HG03175 (cell line): Measurements from ENCODE around the gene CELF3.

Experiments used
- ATAC-seq: cut with Tn5 transposase; IDR thresholded peaks from one replicate; pipeline ENCODE4 v1.9.1; 2021; ENCODE audit warnings: mild to moderate bottlenecking, moderate library complexity; ENCODE audit not compliant: unreplicated experiment

Gene CELF3

DNA sequence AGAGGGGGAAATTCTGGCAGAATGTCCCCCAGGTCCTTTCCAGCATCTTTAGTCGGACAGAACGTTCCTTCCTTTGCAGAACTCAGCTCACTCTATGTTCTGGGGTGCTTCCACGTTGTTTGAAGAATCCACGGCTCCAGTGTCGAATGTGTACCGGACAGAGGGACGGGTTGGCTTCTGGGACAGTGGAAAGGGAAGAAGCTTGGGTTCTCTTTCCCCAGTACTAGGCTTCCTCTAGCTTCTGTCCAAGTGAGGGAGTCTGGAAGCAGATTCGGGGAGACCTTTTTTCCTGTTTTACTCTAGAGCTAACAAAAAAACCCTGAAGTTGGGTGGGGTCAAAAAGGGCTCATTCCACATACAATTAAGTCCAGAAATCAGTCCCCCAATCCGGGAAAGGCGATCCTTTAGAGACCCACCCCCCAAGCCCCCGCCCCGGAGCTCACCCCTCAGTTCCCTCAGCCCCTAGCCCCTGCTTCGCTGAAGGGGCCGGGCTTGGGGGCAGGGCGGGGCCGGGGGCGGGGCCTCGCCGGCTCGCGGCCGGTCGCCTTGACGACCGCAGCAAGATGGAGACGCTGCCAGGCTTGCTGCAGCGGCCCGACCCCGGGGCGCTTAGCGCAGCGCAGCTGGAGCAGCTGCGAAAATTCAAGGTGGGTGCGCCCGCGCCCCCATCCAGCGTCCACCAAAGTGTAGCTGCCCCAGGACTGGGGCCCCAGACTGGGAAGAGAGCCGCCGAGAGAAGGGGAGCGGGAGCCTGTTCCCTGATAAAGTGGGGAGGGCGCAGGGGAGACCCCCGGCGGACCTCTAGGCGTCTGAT lies 4.6 kb upstream of the CELF3 start, which contains the start of gene RIIAD1:
RIIAD1 (plus strand) TSS at position 549 of the 814 bp plus-strand sequence; CDS start at position 564, 15 bp downstream.
- ATAC-seq, result peak; percentile 56

- peak; percentile 52 for ATAC-seq
Measured at GRCh38 chr1:151720554-151720953, 4.0 kb upstream of the CELF3 start.

DNA sequence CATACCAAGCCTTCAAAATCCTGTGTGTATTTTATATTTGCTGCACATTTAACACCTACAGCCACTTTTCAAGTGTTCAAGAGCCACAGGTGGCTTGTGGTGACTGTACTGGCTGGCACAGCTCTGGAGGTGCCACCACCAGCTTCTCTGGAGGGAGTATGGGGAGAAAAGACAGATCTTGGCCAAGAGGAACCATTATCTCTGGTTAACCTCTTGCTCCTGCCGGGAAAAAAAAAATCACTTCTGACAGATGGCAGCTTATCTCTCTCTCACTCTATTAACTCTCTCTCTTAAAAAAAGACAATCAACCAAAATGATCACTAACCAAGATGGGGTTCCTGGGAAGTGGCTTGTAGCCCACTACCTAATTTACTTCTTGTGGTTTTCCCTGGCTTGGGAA lies 3.5 kb upstream of the CELF3 start:
- no peak for ATAC-seq

- ATAC-seq, result no peak
Measured at GRCh38 chr1:151718666-151719065, 2.1 kb upstream of the CELF3 start.

DNA sequence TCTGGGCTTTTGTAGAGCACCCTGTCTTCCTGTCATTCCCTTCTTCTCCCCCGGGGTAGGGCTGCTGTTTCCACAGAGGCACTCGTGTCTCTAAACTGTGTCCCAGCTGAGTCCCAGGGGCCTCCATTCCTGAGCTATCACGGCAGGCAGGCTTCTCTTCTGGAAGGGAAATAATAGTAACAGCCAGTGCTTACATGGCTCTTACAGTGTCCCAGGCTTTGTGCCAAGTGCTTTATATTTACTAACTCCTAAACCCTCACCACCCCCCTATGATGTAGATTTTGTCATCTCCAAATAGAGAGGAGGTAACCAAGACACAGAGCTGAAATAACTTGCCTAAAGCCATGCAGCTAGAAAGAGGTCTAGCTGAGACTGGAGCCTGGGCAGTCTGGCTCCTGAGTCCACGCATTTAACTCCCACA lies 1.4 kb upstream of the CELF3 start:
- no peak for ATAC-seq

- ATAC-seq, result no peak
Measured at GRCh38 chr1:151716405-151716762, 219 bp downstream of the CELF3 start.

- ATAC-seq, result no peak
Measured at GRCh38 chr1:151715726-151716404, 738 bp downstream of the CELF3 start.

DNA sequence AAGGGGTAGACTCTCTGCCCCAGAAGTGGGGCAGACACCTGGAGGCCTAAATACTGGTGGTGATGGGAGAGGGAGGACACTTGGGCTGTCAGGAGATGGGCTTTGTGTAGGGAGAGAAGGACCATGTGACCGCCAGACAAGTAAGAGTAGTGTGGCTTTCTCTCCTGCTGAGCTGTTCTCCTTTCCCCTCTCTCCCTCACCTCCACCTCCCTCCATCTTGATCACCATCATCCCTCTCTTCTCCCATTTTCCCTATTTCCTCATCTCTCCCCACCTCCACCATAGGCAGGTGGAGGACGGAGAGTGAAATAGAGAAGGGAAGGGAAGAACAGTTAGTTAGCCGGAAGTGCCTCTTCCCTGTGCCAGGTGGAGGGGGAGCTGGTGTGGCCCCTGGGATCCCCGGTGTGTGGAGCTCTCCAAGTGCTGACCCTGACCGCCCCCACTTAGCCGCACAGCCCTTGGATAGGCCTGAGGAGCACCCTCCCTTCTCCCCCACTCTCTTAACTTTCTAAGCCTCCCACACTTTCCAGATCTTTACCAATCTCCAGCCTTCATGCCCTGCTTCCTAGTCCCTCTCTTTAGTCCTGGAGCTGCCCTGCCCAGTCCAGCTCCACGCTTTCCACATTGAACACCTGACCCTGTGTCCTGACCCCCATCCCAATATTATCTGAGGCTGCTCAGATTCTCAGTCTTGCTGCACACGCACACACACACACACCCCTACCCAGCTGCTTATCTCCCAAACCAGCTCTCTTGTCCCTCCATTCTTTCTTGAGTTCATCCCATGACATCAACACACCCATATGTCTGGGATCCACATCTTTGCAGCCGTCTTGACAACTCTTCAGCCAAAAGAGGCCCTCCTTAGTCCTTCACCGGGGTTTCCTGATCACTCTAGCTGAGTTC lies 1.5 kb downstream of the CELF3 start:
- ATAC-seq, result no peak

GRCh38 chr1:151713874-151714273 lies 2.7 kb downstream of the CELF3 start:
- ATAC-seq, result no peak

GRCh38 chr1:151713044-151713443 lies 3.6 kb downstream of the CELF3 start:
- ATAC-seq, result no peak

GRCh38 chr1:151711951-151712350 lies 4.7 kb downstream of the CELF3 start:
- no peak for ATAC-seq

DNA sequence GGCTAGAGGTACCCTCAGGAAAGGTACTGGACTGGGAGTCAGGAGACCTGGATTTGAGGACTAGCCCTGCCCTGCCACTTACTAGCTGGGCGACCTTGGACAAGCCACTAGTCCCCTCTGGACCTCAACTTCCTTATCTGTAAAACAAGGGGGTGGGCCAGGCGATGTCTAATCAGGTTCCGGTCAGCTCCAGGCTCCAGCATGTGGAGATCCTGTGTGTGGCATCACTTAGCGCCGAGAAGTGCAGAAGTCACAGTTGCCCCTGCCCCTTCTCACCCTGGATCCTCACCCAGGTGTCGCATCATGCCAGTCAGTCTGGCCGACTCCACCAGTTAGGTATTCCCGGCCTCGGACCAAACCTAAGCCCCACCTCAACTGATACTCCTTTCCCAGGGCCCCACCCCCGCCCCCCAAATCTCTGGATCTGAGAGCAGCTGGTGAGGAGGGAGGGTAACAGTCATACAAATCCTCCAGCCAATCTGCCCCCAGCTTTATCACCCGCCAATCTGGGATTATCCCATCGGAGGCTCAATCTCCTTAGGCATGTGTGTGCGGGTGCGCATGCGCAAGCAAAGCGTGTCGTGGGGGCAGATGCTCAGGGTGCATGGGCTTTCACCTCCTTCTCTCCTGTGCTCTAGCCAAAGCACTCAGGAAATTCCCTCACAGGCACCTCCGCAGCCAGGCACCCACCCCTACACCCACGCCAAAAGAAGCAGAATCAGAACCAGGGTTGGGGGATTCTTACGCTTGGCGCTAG lies 5.4 kb downstream of the CELF3 start:
- ATAC-seq, result no peak

DNA sequence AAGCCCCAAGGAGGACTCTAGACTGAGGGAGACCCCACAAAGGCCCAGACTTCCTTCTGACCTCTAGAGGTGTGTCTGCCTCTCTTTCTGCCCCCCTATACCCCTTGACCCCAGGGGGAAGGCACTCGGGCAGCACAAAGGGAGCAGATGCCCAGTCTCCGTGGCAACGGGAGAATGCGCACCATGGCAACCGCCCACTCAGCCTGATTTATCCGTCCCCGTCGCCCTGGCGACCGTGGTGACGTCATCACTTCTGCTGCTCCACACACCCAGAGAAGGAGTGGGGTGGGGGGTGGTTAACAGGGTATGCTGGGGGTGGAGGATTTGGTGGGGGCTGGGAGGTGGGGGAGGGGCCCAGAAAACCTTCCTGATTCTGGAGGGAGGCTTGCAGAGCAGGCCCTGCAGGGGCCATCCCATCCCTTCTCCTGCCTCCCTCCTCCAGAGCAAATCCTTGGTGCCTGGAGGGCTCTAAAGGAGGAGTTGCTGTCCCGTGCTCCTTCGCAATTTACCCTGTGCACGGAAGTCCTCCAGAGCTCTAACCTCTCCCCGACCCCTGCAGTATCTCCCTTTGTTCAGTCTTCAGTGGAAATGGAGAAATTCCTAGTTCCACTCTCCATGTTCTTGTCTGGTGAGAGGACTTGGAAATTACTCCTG lies 6.3 kb downstream of the CELF3 start:
- no peak for ATAC-seq

- ATAC-seq, result no peak
Measured at GRCh38 chr1:151708891-151709290, 7.7 kb downstream of the CELF3 start.

DNA sequence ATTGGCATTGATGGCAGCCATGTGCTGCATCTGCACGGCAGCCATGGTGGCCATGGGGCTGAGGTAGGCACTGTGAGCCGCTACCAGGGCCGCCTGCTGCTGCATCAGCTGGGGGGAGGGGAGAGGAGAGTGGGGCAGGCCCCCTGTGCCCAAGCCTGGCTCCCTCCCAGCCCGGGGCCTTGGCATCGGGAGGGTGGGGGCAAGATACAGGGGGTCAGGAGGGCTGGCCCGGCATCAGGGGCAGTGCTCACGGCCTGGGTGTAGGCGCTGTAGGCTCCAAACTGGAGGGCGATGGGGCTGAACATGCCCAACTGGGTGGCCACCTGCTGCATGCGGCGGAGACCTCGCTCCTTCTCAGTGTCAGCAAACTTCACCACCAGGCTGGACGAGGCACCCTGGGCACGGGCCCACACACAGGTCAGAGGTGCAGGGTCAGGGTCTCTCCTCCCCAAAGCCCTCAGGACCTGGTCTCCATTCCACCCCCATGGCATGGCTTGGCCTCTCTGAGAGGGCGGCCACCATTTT lies 9.0 kb downstream of the CELF3 start:
- no peak for ATAC-seq

DNA sequence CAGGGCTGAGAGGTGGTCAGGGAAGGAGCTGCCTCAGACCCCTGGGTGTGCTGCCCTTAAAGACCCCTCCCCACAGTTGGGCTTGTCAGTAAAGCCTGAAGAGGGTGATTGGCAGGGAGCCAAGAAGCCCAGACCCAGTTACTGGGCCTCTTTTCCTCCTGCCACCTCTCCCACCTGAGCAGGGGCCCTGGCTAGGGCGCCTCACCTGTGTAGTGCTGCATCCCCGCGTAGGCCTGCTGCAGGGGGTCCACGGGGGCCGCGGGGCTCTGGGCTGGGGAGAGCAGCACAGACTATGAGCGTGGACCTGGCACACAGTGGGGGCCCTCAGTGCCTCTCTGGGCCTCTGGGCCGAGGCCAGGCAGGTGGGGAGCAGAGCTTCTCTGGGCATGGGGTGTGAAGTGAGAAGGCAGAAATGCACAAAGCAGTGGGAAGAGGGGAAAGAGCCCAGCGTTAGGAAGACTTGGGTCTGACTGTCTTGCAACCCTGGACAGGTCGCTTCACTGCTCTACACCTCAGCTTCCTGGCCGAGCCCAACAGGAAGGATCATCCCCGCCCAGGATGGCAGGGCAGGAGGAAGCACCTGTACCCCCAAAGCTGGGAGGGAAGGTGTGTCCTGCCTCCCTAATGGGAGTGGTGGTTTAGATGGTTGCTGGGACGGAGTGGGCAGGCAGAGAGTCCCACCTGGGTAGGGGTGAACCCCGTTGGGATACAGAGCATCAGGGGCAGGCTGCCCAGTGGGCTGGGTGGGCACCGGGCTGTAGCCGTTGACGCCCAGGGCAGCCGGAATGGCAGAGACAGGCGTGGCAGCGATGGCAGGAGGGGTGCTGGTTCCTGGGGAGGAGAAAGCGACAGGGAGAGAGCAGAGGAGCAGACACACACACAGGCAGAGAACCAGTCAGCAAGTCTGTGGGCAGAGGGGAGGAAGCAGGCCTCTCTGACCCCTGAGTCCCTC lies 9.9 kb downstream of the CELF3 start:
- no peak for ATAC-seq

- no peak for ATAC-seq
Measured at GRCh38 chr1:151705753-151706463, 10.7 kb downstream of the CELF3 start.

DNA sequence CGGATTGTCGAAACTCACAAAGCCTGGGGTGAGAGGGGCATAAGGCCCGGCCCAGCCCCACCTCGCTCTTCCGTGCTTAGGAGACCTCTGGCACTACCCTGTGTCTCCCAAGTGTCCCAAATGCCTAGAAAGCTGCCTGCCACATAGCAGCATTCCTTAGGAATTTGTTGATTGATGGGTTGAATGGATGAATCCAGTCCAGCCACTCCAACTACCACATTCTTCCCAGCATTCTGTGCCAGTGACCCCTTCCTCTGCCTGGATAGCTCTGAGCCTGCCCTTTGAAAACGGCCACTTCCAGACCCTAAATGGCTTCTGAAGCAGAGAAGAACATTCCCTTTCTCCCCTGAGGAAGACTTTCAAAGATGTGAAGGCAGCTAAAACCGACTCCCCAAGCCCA lies 11.5 kb downstream of the CELF3 start:
- ATAC-seq, result no peak
